Measurements from ENCODE around the gene PMEPA1. TPM values are rescaled to one million over a fixed set of nuclear protein-coding genes. Genes with fewer than 3 reads are reported as not detected.

PMEPA1 gene
- total RNA-seq, 1 experiment from 2014 or later, result 14.4 TPM

GRCh38 chr20:57677584-57677982 is 32.2 kb downstream of the PMEPA1 start:
- no peak for DNase-seq (ENCODE audit: low spot score)

DNA sequence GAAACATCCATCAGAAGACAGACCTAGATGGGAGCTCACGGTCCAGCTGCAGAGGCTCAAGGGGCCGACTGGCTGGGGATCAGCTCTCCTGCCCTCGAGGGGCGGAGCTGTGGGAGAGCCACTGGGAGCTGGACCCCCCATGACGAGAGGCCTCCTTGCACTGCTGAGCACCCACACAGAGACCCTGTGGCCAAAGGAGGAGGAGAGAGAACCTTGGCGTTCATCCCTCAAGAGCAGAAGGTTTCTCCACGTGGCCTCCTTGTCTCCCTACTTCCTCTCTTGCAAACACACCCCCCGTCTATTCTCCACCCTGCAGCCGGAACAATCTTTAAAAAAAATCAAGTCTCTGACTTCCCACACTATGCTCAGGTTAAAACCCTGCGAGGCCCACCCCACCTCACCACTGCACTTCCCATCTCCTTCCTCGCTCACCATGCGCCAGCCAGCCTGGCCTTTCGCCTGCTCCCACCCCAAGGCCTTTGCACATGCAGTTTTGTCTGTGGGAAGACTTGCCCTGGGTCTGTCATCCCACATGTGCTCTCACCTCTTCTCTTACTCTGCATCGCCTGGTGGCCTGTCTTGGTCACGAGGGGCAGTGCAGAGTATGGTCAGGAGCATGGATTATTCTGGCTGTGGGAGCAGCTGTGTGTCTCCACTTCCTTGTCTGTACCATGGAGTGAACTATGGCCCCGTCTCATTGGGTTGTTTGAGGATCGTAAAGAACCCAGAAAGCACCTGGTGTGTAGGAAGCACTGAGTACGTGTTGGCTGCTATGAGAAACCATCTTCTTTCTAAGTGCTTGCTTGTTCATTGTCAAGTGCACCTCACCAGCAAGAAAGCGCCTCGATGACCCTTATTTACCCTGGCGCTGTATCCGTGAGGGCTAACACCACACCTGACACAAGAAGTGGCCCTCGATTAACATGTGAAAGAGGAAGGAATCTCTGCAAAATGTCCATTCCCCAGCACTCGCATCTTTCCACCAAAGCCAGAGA is 32.9 kb downstream of the PMEPA1 start:
- no peak for DNase-seq (ENCODE audit: low spot score)

DNA sequence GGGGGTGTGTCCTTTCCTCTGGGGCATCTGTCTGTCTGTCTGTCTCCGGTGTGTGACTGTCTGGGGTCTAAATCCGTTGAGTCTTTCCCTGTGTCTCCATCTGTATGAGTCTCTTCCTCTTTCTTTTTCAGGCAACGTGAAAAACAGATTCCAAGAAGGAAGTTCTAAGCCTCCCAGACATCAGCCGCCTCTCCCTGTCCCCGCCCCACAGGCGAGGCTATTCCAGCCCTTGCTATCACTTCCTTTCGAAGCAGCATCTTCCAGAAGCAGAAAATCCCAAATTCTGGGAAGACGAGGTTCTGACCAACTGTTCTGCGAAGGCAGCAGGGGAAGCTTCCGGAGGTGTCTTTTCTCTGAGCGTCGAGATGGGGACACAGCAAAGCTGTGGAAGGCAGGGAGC is 34.0 kb downstream of the PMEPA1 start:
- DNase-seq (ENCODE audit: low spot score), result no peak

DNA sequence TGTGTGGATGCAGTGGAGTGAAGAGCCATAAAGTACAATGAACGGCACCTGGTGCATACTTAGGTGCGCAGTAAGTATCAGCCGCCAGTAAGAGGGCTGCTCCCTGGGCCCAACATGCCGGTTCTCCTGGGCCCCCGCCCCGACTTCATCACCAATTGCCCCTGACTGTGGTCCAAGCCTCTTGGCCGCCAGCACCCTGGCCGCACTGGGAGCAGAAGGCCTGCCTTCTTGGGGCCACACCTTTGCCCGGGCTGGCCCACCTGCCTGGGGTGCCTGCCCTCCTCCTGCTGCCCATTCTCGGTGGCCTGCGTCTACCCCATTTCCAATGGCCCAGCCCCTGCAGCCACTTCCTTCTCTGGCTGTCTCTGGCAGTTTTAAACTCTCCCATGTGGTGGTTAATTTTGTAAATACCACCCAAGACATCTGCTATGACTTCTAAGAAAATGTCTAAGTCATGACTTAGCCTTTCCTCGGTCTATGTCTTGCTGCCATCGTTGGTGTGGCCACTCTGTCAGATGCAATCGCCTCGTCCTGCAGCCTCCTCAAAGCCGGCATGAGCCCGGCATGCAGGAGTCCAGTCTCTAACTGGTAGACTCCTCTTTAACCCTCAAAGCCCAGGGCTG is 36.8 kb downstream of the PMEPA1 start:
- DNase-seq (ENCODE audit: low spot score), result no peak

GRCh38 chr20:57672164-57672563 is 37.7 kb downstream of the PMEPA1 start:
- no peak for DNase-seq (ENCODE audit: low spot score)

DNA sequence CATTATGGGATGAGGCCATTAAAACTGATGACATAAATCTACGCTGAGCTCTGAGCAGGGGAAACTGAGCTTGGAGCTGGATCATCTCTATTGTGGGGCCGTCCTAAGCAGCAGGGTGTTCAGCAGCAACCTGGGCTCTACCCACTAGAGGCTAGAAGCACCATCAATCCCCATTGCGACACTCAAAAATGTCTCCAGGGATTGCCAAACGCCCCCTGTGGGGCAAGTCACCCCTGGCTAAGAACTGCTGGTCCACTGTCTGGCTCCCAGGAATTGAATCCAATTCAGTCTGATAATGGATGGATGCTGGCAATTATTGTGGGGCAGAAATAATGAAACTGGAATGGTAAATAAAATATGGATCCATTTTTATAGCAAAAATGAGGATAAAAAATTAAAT is 38.2 kb downstream of the PMEPA1 start:
- no peak for DNase-seq (ENCODE audit: low spot score)

DNA sequence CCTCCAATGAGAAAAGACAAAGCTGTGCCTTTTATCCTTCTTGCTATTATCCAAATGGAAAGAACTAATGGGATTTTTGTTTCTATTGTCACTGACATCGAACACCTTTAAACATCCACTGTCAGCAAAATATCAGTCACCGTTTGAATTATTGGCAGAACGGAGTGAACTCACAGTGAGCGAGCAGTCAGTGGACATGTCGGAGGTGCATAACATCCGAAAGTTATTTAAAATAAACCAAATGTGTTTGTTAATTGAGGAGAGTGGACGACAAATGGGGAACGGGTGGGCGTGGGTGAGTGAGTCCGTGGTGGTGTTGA is 38.8 kb downstream of the PMEPA1 start:
- DNase-seq (ENCODE audit: low spot score), result no peak

- DNase-seq (ENCODE audit: low spot score), result no peak
Observed at GRCh38 chr20:57670288-57671071, 39.3 kb downstream of the PMEPA1 start.

DNA sequence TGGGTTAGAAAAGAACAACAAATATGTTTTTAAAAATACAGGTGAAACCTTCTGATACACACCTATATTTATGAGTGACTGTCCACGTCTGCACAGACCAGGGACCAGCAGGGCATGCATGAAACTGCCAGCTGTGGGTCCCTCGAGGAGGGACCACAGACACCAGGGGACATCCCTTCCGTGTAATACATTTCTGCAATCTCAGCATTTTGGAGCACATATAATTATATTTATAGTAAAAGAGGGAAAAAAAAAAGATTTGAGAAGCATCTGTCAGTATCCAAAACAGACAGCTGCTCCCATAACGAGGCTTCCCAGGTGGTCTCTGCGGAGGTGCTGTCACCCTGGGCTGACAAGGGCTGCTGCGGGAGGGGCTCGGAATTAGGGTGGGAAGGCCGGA is 40.2 kb downstream of the PMEPA1 start:
- no peak for DNase-seq (ENCODE audit: low spot score)

- no peak for DNase-seq (ENCODE audit: low spot score)
Observed at GRCh38 chr20:57667924-57668782, 41.7 kb downstream of the PMEPA1 start.

DNA sequence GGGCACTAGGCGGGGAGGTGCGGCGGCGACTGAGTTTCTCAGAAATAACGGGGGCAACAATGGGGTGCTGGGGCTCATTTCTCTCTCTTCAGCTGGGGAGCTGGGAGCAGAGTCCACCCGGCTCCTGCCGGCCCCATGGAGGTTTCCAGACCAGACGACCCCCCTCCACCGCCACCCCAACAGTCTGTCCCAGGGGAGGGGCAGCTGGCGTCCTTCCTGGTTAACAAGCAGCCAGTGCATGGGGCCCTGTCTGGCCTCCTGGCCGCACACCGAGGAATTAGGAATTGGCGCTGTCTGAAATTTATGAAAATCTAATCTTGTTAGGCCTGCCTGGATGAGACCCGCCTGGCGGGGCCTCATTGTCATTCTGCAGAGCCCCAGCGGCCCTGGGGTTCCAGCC is 42.4 kb downstream of the PMEPA1 start:
- no peak for DNase-seq (ENCODE audit: low spot score)

- DNase-seq (ENCODE audit: low spot score), result no peak
Observed at GRCh38 chr20:57666834-57667157, 43.0 kb downstream of the PMEPA1 start.

DNA sequence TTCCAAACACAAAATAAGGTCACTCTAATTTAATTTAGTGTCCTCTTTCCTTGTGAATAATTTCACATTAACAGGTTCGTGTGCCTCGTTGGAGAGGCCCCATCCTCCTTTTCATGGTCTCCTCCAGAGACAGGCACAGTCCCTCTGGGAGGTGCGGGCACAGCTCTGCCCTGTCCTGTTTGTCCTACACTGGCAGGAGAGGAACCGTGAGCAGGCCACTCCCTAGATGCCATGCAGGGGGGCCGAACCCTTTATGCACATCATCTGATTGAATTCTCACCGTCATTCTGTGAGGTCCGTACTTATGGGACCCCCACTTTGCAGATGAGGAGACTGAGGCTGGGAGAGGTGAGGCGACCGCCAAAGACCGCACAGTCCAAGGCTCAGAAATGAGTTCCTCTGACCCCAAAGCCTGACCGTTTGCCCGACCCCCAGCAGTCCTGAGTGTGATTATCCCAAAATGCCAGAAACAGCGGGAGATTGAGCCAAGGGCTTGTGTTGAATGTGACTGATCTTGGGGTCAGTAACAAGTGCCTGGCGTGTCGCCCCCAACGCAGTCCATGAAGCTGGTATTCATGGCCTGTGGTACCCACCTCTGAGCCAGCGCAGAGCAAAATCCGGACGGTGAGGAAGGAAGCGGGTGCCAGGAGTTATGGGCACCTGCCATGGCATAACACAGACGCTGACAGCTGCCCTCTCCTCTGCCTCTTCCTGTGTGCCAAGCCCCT is 43.5 kb downstream of the PMEPA1 start:
- DNase-seq (ENCODE audit: low spot score), result no peak

- DNase-seq (ENCODE audit: low spot score), result no peak
Observed at GRCh38 chr20:57665589-57665971, 44.2 kb downstream of the PMEPA1 start.

GRCh38 chr20:57664924-57665588 is 44.8 kb downstream of the PMEPA1 start:
- DNase-seq (ENCODE audit: low spot score), result no peak

DNA sequence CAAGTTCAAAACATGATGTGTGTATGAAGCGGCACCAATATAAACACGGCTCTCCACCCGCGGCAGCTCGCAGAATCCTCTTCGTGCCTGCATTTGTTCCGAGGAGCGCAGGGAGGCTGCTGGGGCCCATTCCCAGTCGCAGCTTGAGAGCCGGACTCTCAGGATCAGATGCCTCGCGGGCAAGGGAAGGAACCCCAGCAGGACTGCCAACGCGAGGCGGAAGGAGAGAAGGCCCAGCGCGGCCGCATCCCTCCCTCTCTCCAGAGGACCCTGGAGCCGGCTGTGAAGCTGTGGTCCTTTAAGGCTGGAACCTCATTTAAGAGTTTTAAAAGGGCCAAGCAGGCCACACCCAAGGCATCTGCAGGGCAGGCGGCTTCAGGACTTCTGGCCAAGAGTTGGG is 45.3 kb downstream of the PMEPA1 start:
- no peak for DNase-seq (ENCODE audit: low spot score)

- DNase-seq (ENCODE audit: low spot score), result no peak
Observed at GRCh38 chr20:57663681-57664451, 45.9 kb downstream of the PMEPA1 start.

DNA sequence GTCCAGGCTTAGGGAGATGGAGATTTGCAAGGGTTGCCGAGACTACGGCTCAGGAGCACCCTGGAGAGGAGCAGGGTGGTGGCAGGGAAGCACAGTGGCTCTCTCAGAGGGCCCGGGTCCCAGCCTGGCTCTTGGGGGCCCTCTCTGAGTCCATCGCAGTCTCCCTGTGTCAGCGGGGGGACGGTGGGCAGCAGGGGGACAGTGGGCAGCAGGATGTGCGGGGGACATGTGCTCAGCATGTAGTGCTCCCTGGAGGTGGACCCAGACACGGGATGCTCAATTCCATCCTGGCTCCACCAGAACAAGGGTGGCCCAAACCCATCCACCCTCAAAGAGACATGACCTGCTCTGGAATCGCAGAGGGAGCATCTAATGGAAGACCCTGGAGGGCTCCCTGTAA is 46.6 kb downstream of the PMEPA1 start:
- DNase-seq (ENCODE audit: low spot score), result no peak

GRCh38 chr20:57662456-57663240 is 47.2 kb downstream of the PMEPA1 start:
- DNase-seq (ENCODE audit: low spot score), result no peak

Data from H4 (cell line).